K562 (cell line): ENCODE measurements around the gene CTNNBL1. TPM values are rescaled to one million over a fixed set of nuclear protein-coding genes. Genes with fewer than 3 reads are reported as not detected.
A peak's percentile ranks its signal among the peaks of the same experiment; 100 is the strongest.

Experiments
- ATF7 ChIP-seq: fragments of 450-650 bp; IDR thresholded peaks from 2 replicates; pipeline ENCODE4 v1.7.1; 2014; ENCODE audit warnings: mild to moderate bottlenecking, moderate library complexity
- CREBBP ChIP-seq: IDR thresholded peaks from one replicate; pipeline ENCODE4 v1.6.1; 2012; ENCODE audit warnings: low read depth, mild to moderate bottlenecking, control low read depth, inconsistent platforms, low read length
- HNRNPUL1 ChIP-seq: fragments of 200-400 bp; formaldehyde crosslinking; IDR thresholded peaks from 2 replicates; pipeline ENCODE4 v1.6.1; 2017; ENCODE audit warnings: low read length
- ZKSCAN1 ChIP-seq: fragments of 150-350 bp; IDR thresholded peaks from 2 replicates; pipeline ENCODE4 v1.6.1; 2016; ENCODE audit warnings: low read depth, low read length
- ZNF444 ChIP-seq: fragments of 250-450 bp; sonication (Bioruptor Pico); IDR thresholded peaks from 2 replicates; pipeline ENCODE4 v1.4.0; 2020; ENCODE audit warnings: mild to moderate bottlenecking, moderate library complexity
- polyA plus RNA-seq, 8 experiments: library from polyadenylated mRNA; depleted of rRNA in 4 of 8; stranded (reverse) in 5 of 8; unstranded in 3 of 8; fragments of >200 nt; fragmentation: Nextera tagmentation in 2 of 8; fragmentation: Illumina TruSeq in 1 of 8; extraction: Ambion mirVana in 2 of 8; extraction: Trizol in 1 of 8; gene quantifications; 2 replicates each; pipeline versions ENCODE4 v1.2.1 to v1.2.3, GENCODE V29; 2011 to 2014; ENCODE audit warnings: inconsistent platforms in 1 of 8, missing spikeins in 1 of 8
- total RNA-seq, 7 experiments: library from RNA; depleted of rRNA in 6 of 7; stranded (reverse); fragments of >200 nt in 6 of 7; fragmentation: Illumina TruSeq in 2 of 7; extraction: Trizol in 2 of 7; gene quantifications; 2 replicates each; pipeline versions ENCODE4 v1.2.1 to v1.2.3, GENCODE V29; 2011 to 2021; ENCODE audit warnings: low replicate concordance in 1 of 7
- TF ChIP-seq, protein P1 (sequence below), 2 experiments: fragments of 450-650 bp; IDR thresholded peaks; 2 replicates each; pipeline ENCODE4 v1.6.1; 2016; ENCODE audit warnings: mild to moderate bottlenecking in 2 of 2, borderline replicate concordance in 1 of 2, low read depth in 1 of 2, moderate library complexity in 1 of 2
- TF ChIP-seq, protein P2 (sequence below): sonication (generic); formaldehyde crosslinking; IDR thresholded peaks from 2 replicates; pipeline ENCODE4 v1.8.0; 2022; ENCODE audit warnings: missing genetic modification reagents, mild to moderate bottlenecking, borderline replicate concordance
- TF ChIP-seq, protein P3 (sequence below): IDR thresholded peaks from 3 replicates; pipeline ENCODE4 v1.6.1; 2011; ENCODE audit warnings: borderline replicate concordance, mild to moderate bottlenecking; ENCODE audit not compliant: insufficient read length, insufficient read depth
- TF ChIP-seq, protein P4 (sequence below), 3 experiments: fragments of 200-800 bp in 1 of 3; fragments of 250-450 bp in 1 of 3; fragments of 450-650 bp in 1 of 3; sonication (Bioruptor Pico) in 1 of 3; sonication (Bioruptor generic) in 1 of 3; formaldehyde crosslinking in 1 of 3; IDR thresholded peaks; 2 replicates each; pipeline versions ENCODE4 v1.6.1 to v1.8.0; 2016 to 2022; ENCODE audit warnings: mild to moderate bottlenecking in 2 of 3, missing genetic modification characterization in 2 of 3, missing compliant biosample characterization in 1 of 3, moderate library complexity in 1 of 3

CTNNBL1 gene
- total and polyA plus RNA-seq, 9 of the 15 experiments (the other 6 are each of a cell fraction or from before 2014, with no cell fraction given), result 32.4 to 85.6 (median 43.6) TPM

DNA sequence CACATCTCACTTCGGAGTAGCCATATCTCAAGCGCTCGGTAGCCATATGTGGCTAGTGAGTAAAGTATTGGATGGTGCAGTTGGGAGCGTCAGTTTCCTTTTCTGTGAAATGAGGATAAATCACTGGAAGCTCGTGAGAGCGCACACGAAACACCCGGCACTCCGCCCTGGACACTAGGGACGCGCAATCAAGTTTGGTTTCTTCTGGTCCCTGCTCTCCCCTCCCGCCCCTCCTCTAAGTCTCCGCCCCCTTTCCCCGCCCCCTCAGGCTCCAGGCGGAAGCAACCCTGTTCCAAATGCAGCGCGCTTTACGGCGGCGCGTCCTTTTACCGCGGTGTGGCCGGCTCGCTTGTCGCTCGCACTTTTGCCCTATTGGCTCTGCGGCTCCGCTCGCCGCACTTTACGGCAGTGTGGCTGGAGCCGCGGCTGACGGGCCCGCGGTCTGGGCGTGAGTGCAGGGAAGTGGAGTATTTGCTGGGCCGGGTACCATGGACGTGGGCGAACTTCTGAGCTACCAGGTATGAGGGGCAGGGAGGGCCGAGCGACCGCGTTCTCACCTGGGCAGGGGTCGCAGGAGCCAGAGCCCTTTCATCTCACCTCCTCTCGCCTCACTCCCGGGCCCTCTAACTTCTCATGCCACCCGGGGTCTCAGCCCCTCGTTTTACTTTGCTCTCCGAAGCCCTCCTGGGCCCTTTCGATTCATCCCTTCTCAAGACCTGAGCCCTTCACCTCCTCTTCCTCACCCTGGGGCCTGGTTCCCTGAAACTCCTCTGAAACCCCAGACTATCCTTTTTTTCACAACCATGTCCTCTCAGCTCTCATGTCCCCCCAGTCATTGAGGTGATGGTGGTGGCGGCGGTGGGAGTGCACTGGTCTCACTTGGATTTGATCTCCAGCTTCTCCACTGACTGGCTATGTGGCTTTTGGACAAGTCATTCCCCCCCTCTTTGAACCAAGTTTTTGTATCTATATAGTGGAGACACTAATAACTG, at the start of gene CTNNBL1 (continued):
- TF ChIP-seq ZNF444 (CRISPR knock-in tag) (no peak), ZKSCAN1 (no peak), CREBBP (no peak), ATF7 (peak; percentile 25; the same call in 1 of the 2 replicates), HNRNPUL1 (no peak)
- TF ChIP-seq, protein P1, sequence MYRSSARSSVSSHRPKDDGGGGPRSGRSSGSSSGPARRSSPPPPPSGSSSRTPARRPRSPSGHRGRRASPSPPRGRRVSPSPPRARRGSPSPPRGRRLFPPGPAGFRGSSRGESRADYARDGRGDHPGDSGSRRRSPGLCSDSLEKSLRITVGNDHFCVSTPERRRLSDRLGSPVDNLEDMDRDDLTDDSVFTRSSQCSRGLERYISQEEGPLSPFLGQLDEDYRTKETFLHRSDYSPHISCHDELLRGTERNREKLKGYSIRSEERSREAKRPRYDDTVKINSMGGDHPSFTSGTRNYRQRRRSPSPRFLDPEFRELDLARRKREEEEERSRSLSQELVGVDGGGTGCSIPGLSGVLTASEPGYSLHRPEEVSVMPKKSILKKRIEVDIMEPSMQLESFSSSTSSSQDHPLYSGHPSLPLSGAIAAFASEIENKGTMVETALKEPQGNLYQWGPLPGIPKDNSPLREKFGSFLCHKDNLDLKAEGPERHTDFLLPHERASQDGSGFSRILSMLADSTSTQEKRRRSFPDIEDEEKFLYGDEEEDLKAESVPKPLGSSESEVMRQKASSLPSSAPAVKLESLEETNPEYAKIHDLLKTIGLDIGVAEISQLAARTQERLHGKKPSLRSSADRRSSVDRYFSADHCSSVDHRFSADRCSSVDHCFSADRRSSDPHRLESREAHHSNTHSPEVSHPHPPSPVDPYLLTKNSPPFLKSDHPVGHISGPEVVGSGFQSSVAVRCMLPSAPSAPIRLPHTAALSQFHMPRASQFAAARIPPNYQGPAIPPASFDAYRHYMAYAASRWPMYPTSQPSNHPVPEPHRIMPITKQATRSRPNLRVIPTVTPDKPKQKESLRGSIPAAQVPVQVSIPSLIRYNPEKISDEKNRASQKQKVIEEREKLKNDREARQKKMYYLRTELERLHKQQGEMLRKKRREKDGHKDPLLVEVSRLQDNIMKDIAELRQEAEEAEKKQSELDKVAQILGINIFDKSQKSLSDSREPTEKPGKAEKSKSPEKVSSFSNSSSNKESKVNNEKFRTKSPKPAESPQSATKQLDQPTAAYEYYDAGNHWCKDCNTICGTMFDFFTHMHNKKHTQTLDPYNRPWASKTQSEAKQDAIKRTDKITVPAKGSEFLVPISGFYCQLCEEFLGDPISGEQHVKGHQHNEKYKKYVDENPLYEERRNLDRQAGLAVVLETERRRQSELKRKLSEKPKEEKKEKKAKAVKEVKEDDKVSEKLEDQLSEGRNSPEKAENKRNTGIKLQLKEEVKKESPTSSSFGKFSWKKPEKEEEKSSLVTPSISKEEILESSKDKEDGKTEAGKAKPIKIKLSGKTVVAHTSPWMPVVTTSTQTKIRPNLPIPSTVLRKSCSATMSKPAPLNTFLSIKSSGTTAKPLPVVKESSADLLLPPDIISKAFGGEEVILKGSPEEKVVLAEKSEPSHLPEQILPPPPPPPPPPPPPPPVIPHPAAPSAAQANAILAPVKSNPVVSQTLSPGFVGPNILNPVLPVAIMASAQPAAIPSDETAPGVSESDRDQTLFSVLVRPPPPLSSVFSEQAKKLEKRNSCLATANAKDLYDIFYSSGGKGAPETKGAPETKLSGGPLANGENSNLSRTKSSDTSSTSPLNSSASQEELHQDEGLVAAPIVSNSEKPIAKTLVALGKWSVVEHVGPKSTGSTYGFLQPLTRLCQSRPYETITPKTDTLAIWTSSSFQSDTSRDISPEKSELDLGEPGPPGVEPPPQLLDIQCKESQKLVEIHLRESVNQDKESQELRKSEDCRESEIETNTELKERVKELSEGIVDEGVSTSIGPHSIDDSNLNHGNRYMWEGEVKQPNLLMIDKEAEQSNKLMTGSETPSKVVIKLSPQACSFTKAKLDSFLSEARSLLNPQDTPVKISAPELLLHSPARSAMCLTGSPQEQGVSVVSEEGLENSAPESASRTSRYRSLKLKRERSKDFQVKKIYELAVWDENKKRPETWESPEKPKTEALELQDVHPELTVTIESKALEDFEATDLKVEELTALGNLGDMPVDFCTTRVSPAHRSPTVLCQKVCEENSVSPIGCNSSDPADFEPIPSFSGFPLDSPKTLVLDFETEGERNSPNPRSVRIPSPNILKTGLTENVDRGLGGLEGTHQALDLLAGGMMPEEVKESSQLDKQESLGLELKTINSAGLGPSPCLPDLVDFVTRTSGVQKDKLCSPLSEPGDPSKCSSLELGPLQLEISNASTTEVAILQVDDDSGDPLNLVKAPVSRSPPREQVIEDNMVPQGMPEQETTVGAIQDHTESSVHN (IDR thresholded peaks at IDR 0.05; ENCODE audit: borderline replicate concordance in 1 of 2, low read depth in 1 of 2), result no peak
- TF ChIP-seq, protein P2, sequence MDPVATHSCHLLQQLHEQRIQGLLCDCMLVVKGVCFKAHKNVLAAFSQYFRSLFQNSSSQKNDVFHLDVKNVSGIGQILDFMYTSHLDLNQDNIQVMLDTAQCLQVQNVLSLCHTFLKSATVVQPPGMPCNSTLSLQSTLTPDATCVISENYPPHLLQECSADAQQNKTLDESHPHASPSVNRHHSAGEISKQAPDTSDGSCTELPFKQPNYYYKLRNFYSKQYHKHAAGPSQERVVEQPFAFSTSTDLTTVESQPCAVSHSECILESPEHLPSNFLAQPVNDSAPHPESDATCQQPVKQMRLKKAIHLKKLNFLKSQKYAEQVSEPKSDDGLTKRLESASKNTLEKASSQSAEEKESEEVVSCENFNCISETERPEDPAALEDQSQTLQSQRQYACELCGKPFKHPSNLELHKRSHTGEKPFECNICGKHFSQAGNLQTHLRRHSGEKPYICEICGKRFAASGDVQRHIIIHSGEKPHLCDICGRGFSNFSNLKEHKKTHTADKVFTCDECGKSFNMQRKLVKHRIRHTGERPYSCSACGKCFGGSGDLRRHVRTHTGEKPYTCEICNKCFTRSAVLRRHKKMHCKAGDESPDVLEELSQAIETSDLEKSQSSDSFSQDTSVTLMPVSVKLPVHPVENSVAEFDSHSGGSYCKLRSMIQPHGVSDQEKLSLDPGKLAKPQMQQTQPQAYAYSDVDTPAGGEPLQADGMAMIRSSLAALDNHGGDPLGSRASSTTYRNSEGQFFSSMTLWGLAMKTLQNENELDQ, result no peak
- TF ChIP-seq, protein P3, sequence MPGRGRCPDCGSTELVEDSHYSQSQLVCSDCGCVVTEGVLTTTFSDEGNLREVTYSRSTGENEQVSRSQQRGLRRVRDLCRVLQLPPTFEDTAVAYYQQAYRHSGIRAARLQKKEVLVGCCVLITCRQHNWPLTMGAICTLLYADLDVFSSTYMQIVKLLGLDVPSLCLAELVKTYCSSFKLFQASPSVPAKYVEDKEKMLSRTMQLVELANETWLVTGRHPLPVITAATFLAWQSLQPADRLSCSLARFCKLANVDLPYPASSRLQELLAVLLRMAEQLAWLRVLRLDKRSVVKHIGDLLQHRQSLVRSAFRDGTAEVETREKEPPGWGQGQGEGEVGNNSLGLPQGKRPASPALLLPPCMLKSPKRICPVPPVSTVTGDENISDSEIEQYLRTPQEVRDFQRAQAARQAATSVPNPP, result no peak
- TF ChIP-seq, protein P4, sequence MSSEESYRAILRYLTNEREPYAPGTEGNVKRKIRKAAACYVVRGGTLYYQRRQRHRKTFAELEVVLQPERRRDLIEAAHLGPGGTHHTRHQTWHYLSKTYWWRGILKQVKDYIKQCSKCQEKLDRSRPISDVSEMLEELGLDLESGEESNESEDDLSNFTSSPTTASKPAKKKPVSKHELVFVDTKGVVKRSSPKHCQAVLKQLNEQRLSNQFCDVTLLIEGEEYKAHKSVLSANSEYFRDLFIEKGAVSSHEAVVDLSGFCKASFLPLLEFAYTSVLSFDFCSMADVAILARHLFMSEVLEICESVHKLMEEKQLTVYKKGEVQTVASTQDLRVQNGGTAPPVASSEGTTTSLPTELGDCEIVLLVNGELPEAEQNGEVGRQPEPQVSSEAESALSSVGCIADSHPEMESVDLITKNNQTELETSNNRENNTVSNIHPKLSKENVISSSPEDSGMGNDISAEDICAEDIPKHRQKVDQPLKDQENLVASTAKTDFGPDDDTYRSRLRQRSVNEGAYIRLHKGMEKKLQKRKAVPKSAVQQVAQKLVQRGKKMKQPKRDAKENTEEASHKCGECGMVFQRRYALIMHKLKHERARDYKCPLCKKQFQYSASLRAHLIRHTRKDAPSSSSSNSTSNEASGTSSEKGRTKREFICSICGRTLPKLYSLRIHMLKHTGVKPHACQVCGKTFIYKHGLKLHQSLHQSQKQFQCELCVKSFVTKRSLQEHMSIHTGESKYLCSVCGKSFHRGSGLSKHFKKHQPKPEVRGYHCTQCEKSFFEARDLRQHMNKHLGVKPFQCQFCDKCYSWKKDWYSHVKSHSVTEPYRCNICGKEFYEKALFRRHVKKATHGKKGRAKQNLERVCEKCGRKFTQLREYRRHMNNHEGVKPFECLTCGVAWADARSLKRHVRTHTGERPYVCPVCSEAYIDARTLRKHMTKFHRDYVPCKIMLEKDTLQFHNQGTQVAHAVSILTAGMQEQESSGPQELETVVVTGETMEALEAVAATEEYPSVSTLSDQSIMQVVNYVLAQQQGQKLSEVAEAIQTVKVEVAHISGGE (CRISPR knock-in tag; IDR thresholded peaks at IDR 0.05), result no peak
